Lung (tissue), 12 donors: ENCODE data around the gene CDH16. TPM values are rescaled to one million over a fixed set of nuclear protein-coding genes. Genes with fewer than 3 reads are reported as not detected.

Experiments
- ATAC-seq: fragments of 200-7000 bp; cut with Tn5 transposase; one replicate; pipeline ENCODE4 v1.9.1; 2020; ENCODE audit warnings: moderate number of reproducible peaks; ENCODE audit not compliant: insufficient read depth, low FRiP score
- DNase-seq, 3 donors: peaks; one replicate each; pipeline ENCODE4 v3.0.0-alpha.2; 2013 to 2017
- H3K27ac ChIP-seq, 2 donors: one replicate each; pipeline ENCODE4 v1.5.1; 2013; ENCODE audit warnings: mild to moderate bottlenecking in 2 of 2, moderate library complexity in 2 of 2, control low read depth in 1 of 2, inconsistent platforms in 1 of 2, low read depth in 1 of 2, low read length in 1 of 2
- H3K27me3 ChIP-seq, 3 donors: one replicate each; pipeline ENCODE4 v1.5.1; 2013; ENCODE audit warnings: low read length in 2 of 3; ENCODE audit not compliant: control insufficient read depth in 3 of 3, insufficient read depth in 3 of 3
- H3K36me3 ChIP-seq, 4 donors: one replicate each; pipeline ENCODE4 v1.5.1; 2013; ENCODE audit warnings: low read length in 4 of 4, mild to moderate bottlenecking in 1 of 4, moderate library complexity in 1 of 4; ENCODE audit not compliant: control insufficient read depth in 4 of 4, insufficient read depth in 4 of 4
- H3K4me1 ChIP-seq, 5 donors: one replicate each; pipeline ENCODE4 v1.5.1; 2013; ENCODE audit warnings: low read length in 5 of 5, mild to moderate bottlenecking in 2 of 5, moderate library complexity in 1 of 5; ENCODE audit not compliant: control insufficient read depth in 5 of 5, insufficient read depth in 5 of 5
- H3K4me3 ChIP-seq: one replicate; pipeline ENCODE4 v1.5.1; 2013; ENCODE audit warnings: mild to moderate bottlenecking, control low read depth, moderate library complexity
- H3K9ac ChIP-seq, 2 donors: one replicate each; pipeline ENCODE4 v1.5.1; 2013; ENCODE audit warnings: low read length in 2 of 2, control low read depth in 1 of 2; ENCODE audit not compliant: insufficient read depth in 1 of 2
- H3K9me3 ChIP-seq, 4 donors: one replicate each; pipeline ENCODE4 v1.5.1; 2013; ENCODE audit warnings: low read length in 3 of 4, mild to moderate bottlenecking in 1 of 4, moderate library complexity in 1 of 4; ENCODE audit not compliant: control insufficient read depth in 4 of 4, insufficient read depth in 3 of 4
- CTCF ChIP-seq: IDR thresholded peaks from 2 replicates; pipeline ENCODE4 v1.5.1; 2012; ENCODE audit warnings: mild to moderate bottlenecking; ENCODE audit errors: control extremely low read depth, extremely low read depth
- WGBS, 2 donors: extraction: QIAGEN DNeasy Blood & Tissue Kit; methylation state at CpG; one replicate each; pipeline ENCODE4 v1.1.7; 2013; 5-methylcytosine and 5-hydroxymethylcytosine counted together
- polyA plus RNA-seq, 2 donors: library from polyadenylated mRNA; stranded (reverse); fragments of 200-250 nt; gene quantifications; one replicate each; pipeline ENCODE4 v1.2.1, GENCODE V29; 2013
- total RNA-seq, 2 donors: library from RNA; depleted of rRNA in 1 of 2; stranded (reverse); fragments of >200 nt in 1 of 2; gene quantifications; one replicate each; pipeline ENCODE4 v1.2.1, GENCODE V29; 2014 to 2021
- donor health status: control.
- donor health status: control.
- donor health status: Bipolar disorder and iron deficiency.
- donor health status: healthy.
- donor health status: DM: yes; HTN: yes; CAD: no.

Gene CDH16
- total and polyA plus RNA-seq, 4 donors: 0.25 to 1.7 (median 0.64) TPM; not detected in 1

GRCh38 chr16:66920924-66921680 lies 2.4 kb upstream of the CDH16 start:
- H3K36me3 ChIP-seq: no peaks in the 10 kb centered on the region
- peaks cover 0 to 14% (median 7%) of the 10 kb centered on the region in 5 donors for H3K4me1 ChIP-seq
- DNase-seq (no peak), ATAC-seq (no peak)
- peaks cover 0 to 18% (median 18%) of the 10 kb centered on the region in 3 donors for H3K27me3 ChIP-seq
- H3K4me3 ChIP-seq: no peak overlapping the region
- H3K9ac ChIP-seq: no peak overlapping the region
- H3K27ac ChIP-seq: peak overlapping the region in 1 of 2 donors; percentile 67
- TF ChIP-seq CTCF: no peak
- no peaks in the 10 kb centered on the region for H3K9me3 ChIP-seq
- WGBS, 2 donors: 77% methylated on average over 9 of the region's 9 CpGs

- Histone ChIP-seq H3K4me3 (no peak overlapping the region), H3K9ac (no peak overlapping the region), H3K9me3 (no peaks in the 10 kb centered on the region), H3K27me3 (peaks cover 0 to 14% (median 9%) of the 10 kb centered on the region in 3 donors), H3K4me1 (peaks cover 0 to 13% (median 4%) of the 10 kb centered on the region in 5 donors), H3K36me3 (no peaks in the 10 kb centered on the region), H3K27ac (peak overlapping the region in 1 of 2 donors; percentile 77)
- WGBS, 2 donors: 63 to 72% methylated on average over 2 of the region's 2 CpGs
- DNase-seq: no peak
- ATAC-seq: no peak
- no peak for TF ChIP-seq CTCF
These were observed 1.6 kb upstream of the CDH16 start for GRCh38 chr16:66920299-66920590.

- Histone ChIP-seq H3K9me3 (no peaks in the 10 kb centered on the region), H3K4me3 (no peak overlapping the region), H3K27me3 (peaks cover 0 to 14% (median 9%) of the 10 kb centered on the region in 3 donors), H3K27ac (peak overlapping the region; percentile 22 to 77), H3K9ac (no peak overlapping the region), H3K36me3 (no peaks in the 10 kb centered on the region), H3K4me1 (peaks cover 0 to 9% (median 0%) of the 10 kb centered on the region in 5 donors)
- 79 to 84% methylated on average over 5 of the region's 5 CpGs for WGBS, 2 donors
- TF ChIP-seq CTCF: no peak
- ATAC-seq (no peak), DNase-seq (no peak)
These were observed 1.0 kb upstream of the CDH16 start for GRCh38 chr16:66919569-66920298.
